Activated CD8-positive, alpha-beta memory T cell treated with anti-CD3 and anti-CD28 coated beads, Interleukin-2, amount 50 U/mL, for 24 hours (primary cell): ENCODE data around the gene METTL9.
"Not testable (repeated sequence)": the region's sequence is repeated elsewhere in the genome, so short reads cannot be mapped to it uniquely, and the experiment has no call there.

Experiments used
- DNase-seq: peaks from one replicate; pipeline ENCODE4 v3.0.0-alpha.2; 2020; ENCODE audit errors: extremely low read depth

The METTL9 gene

DNA sequence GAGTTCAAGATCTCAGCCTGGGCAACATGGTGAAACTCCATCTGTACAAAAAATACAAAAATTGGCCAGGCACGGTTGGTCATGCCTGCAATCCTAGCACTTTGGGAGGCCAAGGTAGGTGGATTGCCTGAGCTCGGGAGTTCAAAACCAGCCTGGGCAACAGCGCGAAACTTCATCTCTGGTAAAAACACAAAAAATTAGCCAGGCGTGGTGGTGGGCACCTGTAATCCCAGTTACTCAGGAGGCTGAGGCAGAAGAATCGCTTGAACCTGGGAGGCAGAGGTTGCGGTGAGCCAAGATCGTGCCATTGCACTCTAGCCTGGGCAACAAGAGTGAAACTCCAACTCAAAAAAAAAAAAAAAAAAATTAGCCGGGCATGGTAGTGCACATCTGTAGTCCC, 25.9 kb upstream of the METTL9 start:
- DNase-seq, result not testable (repeated sequence)

DNA sequence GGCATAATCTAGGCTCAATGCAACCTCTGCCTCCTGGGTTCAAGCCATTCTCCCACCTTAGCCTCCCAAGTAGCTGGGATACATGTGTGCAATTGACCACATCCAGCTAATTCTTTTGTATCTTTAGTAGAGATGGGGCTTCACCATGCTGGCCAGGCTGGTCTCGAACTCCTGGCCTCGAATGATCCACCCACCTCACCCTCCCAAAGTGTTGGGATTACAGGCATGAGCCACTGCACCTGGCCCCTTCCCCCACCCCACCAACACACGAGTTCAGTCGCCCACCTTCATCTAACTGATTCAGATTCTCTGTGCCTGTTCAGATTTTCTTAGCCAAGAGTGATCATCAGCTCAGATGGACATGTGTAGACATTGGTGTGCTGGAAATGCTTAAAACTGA, 25.0 kb upstream of the METTL9 start:
- DNase-seq, result no peak

DNA sequence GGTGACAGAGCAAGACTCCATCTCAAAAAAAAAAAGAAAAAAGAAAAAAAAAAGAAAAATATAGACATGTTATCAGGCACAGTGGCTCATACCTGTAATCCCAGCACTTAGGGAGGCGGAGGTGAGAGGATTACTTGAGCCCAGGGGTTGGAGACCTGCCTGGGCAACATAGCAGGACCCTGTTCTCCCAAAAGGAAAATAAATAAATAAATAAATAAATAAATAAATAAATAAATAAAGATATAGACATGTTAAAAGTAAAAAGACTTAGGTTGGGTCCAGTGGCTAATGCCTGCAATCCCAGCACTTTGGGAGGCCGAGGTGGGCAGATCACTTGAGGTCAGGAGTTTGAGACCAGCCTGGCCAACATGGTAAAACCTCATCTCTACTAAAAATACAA, 23.1 kb upstream of the METTL9 start:
- DNase-seq, result not testable (repeated sequence)

DNA sequence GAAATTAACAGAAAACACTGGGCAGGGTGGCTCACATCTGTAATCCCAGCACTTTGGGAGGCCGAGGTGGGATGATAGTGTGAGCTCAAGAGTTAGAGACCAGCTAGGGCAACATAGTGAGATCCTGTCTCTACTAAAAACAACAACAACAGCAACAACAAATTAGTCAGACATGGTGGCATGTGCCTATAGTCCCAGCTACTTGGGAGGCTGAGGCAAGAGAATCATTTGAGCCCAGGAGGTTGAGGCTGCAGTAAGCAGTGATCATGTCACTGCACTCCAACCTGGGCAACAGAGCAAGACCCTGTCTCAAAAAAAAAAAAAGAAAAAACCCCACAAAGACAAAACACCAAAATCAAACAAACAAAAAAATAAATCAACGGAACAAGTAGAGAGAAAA, 21.9 kb upstream of the METTL9 start:
- DNase-seq, result not testable (repeated sequence)

DNA sequence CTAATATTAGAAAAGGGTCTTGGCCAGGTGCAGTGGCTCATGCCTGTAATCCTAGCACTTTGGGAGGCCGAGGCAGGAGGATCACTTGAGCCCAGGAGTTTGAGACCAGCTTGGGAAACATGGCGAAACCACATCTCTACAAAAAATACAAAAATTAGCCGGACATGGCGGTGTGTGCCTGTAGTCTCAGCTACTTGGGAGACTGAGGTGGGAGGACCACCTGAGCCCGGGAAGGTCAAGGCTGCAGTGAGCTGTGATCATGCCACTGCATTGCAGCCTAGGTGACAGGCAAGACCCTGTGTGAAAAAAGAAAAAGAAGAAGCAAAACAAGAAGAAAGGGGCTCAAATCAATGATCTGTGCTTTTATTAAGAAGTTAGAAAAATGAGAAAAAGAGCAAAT, 21.1 kb upstream of the METTL9 start:
- not testable (repeated sequence) for DNase-seq

DNA sequence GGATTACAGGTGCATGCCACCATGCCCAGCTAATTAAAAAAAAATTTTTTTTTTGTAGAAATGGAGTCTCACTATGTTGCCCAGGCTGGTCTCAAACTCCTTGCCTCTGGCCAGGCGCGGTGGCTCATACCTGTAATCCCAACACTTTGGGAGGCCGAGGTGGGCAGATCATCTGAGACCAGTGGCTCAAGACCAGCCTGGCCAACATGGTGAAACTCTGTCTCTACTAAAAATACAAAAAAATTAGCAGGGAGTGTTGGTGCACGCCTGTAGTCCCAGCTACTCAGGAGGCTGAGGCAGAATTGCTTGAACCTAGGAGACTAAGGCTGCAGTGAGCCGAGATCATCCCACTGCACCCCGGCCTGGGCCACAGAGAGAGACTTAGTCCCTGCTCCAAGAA, 19.2 kb upstream of the METTL9 start:
- not testable (repeated sequence) for DNase-seq

DNA sequence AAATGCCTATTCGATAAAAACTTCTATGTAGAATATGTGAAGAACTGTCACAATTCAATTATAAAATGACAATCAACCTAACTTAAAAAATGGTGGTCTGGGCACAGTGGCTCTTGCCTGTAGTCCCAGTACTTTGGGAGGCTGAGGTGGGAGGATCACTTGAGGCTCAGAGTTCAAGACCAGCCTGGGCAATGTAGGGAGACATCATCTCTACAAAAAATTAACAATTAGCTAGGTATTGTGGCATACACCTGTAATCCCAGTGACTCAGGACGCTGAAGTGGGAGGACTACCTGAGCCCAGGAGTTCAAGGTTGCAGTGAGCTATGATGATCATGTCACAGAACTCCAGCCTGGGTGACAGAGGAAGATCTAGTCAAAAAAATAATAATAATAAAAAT, 18.6 kb upstream of the METTL9 start:
- no peak for DNase-seq

DNA sequence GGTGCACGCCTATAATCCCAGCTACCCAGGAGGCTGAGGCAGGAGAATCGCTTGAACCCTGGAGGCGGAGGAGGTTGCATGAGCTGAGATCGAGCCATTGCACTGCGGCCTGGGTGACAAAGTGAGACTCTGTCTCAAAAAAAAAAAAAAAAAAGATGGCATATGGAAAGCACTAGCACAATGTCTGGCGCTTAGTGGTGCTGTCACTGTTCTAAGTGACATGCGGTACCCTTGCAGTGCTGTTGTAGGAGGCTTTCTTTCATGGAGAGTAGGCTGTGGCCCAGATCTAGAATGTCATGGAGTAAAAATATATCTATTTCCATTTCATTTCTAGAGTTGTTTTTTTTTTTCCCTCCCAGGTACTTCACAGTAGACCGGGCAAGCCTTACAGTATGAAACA, 14.6 kb upstream of the METTL9 start:
- DNase-seq, result no peak

DNA sequence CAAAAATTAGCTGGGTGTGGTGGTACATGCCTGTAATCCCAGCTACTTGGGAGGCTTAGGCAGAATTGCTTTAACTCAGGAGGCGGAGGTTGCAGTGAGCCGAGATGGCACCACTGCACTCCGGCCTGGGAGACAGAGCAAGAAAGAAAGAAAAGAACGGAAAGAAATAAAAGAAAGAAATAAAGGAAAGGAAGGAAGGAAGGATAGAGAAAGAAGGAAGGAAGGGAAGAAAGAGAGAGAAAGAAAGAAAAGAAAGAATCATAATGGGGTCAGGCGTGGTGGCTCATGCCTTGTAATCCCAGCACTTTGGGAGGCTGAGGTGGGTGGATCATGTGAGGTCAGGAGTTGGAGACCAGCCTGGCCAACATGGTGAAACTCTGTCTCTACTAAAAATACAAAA, 10.8 kb upstream of the METTL9 start:
- DNase-seq, result not testable (repeated sequence)

DNA sequence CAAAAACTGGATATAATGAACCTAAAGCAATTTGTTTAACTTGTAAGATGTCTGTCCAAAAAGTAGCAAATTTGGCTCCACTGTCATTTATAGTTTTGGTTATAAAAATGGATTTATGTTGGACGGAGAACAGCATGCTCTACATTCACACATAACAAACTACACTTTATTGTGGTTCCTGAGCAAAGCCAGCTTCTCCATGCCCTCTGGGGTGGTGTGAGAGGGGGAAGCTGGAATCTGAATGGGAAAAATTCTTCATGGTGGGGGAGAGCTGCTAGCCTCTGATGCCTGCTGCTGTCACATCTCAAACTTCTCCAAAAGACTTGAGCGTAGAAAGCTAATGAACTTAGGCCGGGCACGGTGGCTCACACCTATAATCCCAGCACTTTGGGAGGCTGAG, 9.8 kb upstream of the METTL9 start:
- DNase-seq, result no peak

DNA sequence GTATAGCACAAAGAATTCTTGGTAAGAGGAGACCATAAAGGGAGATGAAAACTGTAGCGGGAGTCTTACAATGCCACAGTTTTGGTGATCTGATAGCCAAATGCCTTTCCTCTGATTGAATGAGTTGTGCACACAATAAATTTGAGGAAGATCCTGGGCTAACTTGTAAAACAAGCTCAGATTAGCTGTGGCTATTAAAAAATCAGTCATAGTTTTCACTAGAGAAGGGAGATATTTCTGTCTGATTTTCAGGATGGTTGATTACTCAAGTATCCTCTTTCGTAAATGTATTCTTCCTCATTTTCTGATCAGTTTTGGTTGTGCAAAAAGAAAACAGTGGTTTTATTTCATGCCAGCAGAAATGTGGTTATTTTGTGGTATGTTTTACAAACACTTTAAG, 9.1 kb upstream of the METTL9 start:
- DNase-seq, result no peak

DNA sequence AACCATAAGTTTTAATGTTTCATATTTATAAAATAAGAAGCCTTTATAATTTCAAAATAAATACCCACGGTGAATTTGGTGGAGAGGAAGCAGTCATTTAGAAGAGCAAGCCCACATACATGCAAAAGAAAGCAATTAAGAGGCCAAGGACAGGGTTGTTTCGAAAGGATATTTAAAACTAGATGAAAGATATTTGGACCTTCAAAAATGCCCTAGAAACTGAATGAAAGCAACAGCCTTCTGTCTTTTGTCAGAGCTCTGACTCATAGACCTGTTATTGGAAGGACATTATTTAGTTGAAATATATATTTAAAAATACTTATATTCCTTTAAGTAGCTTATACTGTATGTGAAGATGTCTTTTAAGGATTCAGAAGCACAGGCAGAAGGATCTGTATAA, 8.6 kb upstream of the METTL9 start:
- no peak for DNase-seq

DNA sequence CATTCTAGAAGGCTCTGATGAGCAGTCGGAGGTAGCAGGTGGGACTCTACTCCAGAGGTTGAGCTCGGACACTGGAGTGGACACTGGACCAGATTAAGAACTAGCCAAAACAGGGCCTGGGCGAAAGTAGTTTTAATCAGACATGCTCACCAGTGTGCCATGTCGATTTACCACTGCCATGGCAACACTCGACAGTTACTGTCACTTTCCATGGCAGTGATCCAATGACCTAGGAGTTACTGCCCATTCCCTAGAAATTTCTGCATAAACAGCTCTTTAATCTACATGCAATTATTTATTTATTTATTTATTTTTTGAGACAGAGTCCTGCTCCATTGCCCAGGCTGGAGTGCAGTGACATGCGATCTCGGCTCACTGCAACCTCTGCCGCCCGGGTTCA, 7.2 kb upstream of the METTL9 start:
- DNase-seq, result no peak

DNA sequence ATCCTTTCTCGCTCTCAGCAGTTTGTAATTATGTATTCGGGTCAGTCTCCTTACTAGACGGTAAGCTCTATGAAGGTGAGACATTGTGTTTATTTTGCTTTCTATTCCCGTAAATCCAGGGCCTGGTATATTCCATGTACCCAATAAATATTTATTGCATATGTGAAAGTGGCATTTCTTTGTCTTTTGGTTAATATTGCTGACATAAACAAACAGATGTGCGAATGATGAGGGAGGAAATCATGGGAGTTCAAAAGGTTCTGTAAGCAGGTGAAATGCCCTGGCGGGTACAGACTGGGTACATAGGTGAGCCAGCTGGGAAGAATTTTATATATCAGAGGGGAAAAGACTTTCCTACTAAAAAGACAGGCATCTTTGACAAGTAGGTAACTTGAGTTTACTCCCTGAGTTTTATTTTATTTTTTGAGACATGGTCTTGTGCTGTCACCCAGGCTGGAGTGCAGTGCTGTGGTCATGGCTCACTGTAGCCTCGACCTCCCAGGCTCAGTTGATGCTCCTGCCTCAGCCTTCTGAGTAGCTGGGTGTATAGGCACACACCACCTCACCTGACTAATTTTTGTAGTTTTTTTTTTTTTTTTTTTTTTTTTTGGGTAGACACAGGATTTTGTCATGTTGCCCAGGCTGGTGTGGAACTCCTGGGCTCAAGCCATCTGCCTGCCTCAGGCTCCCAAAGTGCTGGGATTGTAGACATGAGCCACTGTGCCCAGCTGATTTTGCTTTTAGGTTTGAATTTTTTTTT, 5.7 kb upstream of the METTL9 start:
- DNase-seq, result no peak

DNA sequence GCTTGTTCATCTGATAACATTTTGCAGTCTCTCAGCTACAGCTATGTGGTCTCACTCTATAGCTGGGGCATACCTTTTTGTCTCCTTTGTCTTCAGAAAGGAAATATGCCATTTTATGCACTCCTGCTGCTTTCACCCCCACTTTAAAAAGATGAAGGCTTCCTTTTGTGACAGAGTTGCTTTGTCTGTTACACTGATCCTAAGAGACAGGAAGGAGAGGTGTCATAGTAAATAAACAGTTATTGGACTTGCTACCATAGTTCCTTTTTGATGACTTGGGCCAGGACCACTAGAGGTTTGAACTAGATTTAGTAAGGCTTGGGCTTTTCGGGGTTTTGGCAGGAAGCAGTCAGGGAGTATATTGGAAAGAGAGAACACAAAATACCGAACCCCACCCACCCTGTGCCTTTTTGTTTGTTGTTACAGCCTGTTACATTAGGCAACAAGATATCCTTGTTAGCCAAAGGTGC, 1.8 kb upstream of the METTL9 start:
- DNase-seq, result no peak

DNA sequence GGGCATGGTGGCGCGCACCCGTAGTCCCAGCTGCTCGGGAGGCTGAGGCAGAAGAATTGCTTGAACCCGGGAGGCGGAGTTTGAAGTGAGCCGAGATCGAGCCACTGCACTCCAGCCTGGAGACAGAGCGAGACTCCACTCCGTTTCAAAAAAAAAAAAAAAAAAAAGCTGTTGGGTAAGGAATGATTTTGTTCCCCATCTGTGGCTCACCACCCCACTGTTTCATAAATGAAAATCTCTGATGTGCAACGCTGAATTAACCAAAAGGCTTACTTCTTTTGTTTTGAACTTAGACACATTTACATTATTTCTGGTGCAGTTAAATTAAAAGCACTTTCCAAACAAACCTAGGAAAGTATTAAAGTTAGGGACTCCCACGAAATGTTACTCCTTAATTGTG, 1.2 kb upstream of the METTL9 start:
- no peak for DNase-seq

DNA sequence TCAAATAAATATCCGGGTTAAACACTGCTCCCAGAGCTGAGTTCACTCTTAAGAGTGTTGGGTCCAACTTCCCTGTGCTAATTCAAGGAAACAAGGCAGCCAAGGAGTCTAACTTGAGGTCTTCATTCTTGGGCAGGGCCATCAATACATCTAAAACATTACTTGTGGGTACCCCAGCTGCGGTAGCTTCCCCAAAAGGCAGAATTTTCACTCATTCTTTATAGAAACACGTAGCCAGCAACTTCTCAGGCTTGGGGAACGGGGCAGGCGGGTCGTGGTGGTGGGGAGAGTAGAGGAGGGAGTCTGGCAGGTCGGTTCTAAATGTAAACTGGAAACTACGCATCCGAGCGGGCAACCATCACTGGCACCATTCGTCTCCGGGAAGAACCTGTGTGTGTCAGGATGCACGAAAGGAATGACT, 666 bp upstream of the METTL9 start:
- DNase-seq, result no peak

DNA sequence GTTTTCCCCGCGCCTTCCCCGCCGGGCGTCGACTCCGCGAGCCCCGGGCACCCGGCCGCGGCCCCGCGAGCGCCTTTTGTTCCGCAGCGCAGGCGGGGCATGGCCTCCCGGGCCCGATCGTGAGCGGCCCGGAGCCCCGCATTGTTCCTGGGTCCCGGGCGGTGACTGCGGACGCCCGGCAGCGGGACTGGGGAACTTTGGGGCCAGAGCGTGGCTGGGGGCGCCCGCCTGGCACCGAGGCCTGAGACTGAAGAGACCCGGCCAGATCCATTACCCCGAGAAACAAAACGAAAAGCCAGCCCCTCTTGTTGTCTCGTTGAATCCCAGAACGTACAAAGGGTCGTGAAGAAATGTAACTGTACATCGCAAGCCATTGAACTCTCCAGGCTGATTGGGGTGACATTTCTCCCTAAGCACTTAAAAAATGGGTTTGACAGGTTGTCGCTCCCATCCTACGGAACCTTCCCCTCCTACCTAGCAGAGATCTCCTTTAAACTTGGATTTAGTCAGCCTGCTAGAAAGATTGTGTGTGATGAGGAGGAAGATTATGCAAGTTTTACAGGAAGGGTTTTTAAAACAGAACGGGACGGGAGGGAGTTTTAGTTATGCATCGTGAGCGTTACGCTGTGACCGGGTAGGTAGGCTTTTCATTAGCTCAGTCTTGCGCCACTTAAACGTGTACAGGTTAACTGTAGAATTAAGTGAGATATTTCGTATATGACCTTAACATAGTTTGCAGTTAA, 825 bp downstream of the METTL9 start:
- no peak for DNase-seq

DNA sequence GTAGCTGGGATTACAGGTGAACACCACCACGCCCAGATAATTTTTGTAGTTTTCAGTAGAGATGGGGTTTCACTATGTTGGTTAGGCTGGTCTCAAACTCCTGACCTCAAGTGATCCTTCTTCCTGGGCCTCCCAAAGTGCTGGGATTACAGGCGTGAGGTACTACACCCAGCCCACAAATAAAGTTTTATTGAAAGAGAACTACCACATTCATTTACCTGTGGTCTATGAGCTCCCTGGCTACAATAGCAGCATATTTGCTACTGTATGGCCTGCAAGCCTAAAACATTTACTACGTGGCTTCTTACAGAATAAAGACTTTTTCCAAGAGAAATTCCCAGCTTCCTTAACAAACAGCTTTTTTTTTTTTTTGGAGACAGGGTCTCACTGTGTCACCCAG, 3.4 kb downstream of the METTL9 start:
- DNase-seq, result no peak

DNA sequence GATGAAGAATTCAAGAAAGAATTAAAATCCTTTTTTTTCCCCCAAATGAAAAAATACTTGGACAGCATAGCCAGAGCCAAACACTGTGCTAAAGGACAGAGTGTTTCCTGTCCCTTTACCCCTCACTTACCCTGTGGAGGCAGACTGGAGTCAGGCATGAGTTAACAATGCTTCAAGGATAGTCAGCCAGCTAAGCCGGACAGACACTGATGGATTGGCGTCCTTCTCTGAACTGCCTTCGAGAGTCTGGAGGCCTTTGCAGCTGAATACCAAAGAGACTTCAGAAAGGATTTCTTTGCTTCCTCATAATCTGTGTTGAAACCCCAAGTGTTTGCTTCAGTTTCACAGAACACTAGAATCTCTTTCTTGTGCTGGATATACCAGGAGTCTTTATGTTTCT, 4.6 kb downstream of the METTL9 start:
- no peak for DNase-seq

DNA sequence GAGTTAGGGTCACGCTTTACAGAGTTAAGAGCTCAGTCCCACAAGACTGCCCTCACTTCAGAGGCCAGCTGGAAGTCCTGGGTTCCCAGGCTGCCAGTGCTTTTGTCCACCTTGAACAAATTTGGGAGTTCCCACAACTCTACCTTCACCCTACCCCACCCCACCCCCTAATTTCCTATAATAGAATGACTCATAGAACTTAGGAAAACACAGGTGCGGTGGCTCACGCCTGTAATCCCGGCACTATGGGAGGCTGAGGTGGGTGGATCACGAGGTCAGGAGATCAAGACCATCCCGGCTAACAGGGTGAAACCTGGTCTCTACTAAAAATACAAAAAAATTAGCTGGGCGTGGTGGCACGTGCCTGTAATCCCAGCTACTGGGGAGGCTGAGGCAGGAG, 6.5 kb downstream of the METTL9 start:
- DNase-seq, result not testable (repeated sequence)

DNA sequence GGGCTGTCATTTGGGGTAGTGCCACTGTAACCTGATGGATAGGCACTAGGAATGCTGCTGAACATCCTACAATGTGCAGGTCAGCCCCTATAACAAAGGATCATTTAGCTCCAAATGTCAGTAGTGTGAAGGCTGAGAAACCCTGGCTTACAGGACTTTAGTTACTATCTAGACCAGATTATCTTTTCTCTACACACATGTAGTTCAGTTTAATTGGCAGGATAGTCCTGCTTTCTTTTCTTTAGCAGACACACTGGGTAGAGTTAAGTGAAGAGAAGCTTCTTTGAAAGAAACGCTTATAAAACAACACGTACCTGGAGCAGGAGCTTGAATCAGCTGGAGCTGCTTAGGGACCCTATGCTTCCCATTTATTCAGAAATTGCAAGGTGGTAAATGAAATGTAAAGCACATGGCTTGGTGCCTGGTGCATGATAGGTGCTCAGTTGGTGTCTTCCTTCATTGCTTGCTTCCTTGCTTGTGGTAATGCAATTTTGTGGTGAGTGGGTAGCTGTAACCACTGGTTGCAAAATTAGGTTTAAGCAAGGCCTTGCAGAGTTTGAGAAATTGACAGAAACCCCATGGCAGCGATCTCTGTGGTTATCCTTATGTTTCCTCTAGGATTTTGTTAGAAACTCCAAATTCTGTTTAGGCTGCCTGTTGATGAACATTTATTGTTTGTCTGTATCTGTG, 9.4 kb downstream of the METTL9 start:
- DNase-seq, result no peak
